Fibroblast of lung (primary cell): ENCODE measurements around the gene SLC30A2. TPM values are rescaled to one million over a fixed set of nuclear protein-coding genes. Genes with fewer than 3 reads are reported as not detected.

Experiments
- DNase-seq, 2 donors: peaks; one replicate each; pipeline versions ENCODE4 v3.0.0 to v3.0.0-alpha.2; 2010; ENCODE audit warnings: low read depth in 2 of 2
- H2AFZ ChIP-seq: 2 replicates; pipeline ENCODE4 v1.5.1; 2012; ENCODE audit warnings: low read length, control low read depth, inconsistent platforms
- H3K27ac ChIP-seq: 2 replicates; pipeline ENCODE4 v1.5.1; 2011; ENCODE audit warnings: low read length, control low read depth; ENCODE audit not compliant: insufficient read depth
- H3K27me3 ChIP-seq: 2 replicates; pipeline ENCODE4 v1.5.1; 2011; ENCODE audit warnings: mild to moderate bottlenecking, low read length; ENCODE audit not compliant: control insufficient read depth, insufficient read depth
- H3K36me3 ChIP-seq: 2 replicates; pipeline ENCODE4 v1.5.1; 2011; ENCODE audit warnings: low read length; ENCODE audit not compliant: control insufficient read depth, insufficient read depth
- H3K4me1 ChIP-seq: 2 replicates; pipeline ENCODE4 v1.5.1; 2011; ENCODE audit warnings: low read length; ENCODE audit not compliant: control insufficient read depth, insufficient read depth; ENCODE audit errors: extremely low read depth
- H3K4me2 ChIP-seq: 2 replicates; pipeline ENCODE4 v1.5.1; 2011; ENCODE audit warnings: low read length, control low read depth; ENCODE audit not compliant: insufficient read depth; ENCODE audit errors: extremely low read depth
- H3K4me3 ChIP-seq, 4 experiments: fragments of 200-600 bp in 1 of 4; sonication (generic) in 1 of 4; replicated peaks in 1 of 4; 2 replicates each; pipeline ENCODE4 v1.5.1; 2011 to 2016; ENCODE audit warnings: low read length in 4 of 4, low read depth in 3 of 4, mild to moderate bottlenecking in 3 of 4, control low read depth in 2 of 4, inconsistent platforms in 1 of 4, mixed read lengths in 1 of 4; ENCODE audit not compliant: insufficient read depth in 1 of 4; ENCODE audit errors: control extremely low read depth in 1 of 4
- H3K79me2 ChIP-seq: 2 replicates; pipeline ENCODE4 v1.5.1; 2012; ENCODE audit warnings: mild to moderate bottlenecking, low read length, inconsistent platforms; ENCODE audit not compliant: control insufficient read depth, insufficient read depth
- H3K9ac ChIP-seq: 2 replicates; pipeline ENCODE4 v1.5.1; 2011; ENCODE audit warnings: mild to moderate bottlenecking, low read length, control low read depth; ENCODE audit not compliant: insufficient read depth
- H3K9me3 ChIP-seq: 2 replicates; pipeline ENCODE4 v1.5.1; 2012; ENCODE audit warnings: low read depth, low read length; ENCODE audit not compliant: control insufficient read depth, insufficient read depth
- H4K20me1 ChIP-seq: 2 replicates; pipeline ENCODE4 v1.5.1; 2011; ENCODE audit warnings: low read length; ENCODE audit not compliant: control insufficient read depth, insufficient read depth; ENCODE audit errors: extremely low read depth
- CTCF ChIP-seq, 2 donors: IDR thresholded peaks in 1 of 2; conservative IDR thresholded peaks in 1 of 2; 1 replicate in 1 of 2; 2 replicates in 1 of 2; pipeline ENCODE4 v1.5.1; 2011 to 2012; ENCODE audit warnings: low read length in 2 of 2, control low read depth in 1 of 2, inconsistent platforms in 1 of 2, low read depth in 1 of 2, mild to moderate bottlenecking in 1 of 2
- EZH2 ChIP-seq: IDR thresholded peaks from 2 replicates; pipeline ENCODE4 v1.5.1; 2012; ENCODE audit warnings: low read length, control low read depth, mild to moderate bottlenecking; ENCODE audit errors: missing control alignments
- polyA plus RNA-seq, 2 donors: library from polyadenylated mRNA; depleted of rRNA in 1 of 2; stranded (reverse) in 1 of 2; unstranded in 1 of 2; fragments of >200 nt; gene quantifications; 2 replicates each; pipeline ENCODE4 v1.2.1, GENCODE V29; 2011 to 2012; ENCODE audit warnings: missing spikeins in 1 of 2
- total RNA-seq: library from RNA; depleted of rRNA; stranded (reverse); fragments of >200 nt; gene quantifications from 2 replicates; pipeline ENCODE4 v1.2.1, GENCODE V29; 2014

Gene SLC30A2
- total and polyA plus RNA-seq, 2 donors (not counting 1 experiment from before 2014, with no cell fraction given): not detected

GRCh38 chr1:25996966-25997827 is 48.7 kb downstream of the SLC30A2 start:
- H3K79me2 ChIP-seq: no peaks in the 10 kb centered on the region
- H3K9me3 ChIP-seq: no peaks in the 10 kb centered on the region
- peak overlapping the region; percentile 60 for H3K4me2 ChIP-seq
- peak overlapping the region; percentile 47 for H3K9ac ChIP-seq
- H3K27me3 ChIP-seq: no peaks in the 10 kb centered on the region
- H3K27ac ChIP-seq: peak overlapping the region; percentile 70
- peak overlapping the region; percentile 72 for H2AFZ ChIP-seq
- no peaks in the 10 kb centered on the region for H3K36me3 ChIP-seq
- H3K4me3 ChIP-seq: peak overlapping the region; percentile 68 to 75 (median 70)
- peaks cover 5% of the 10 kb centered on the region for H3K4me1 ChIP-seq
- no peak for TF ChIP-seq CTCF (conservative IDR thresholded peaks at IDR 0.05 in 1 of 2, IDR thresholded peaks at IDR 0.05 in 1 of 2; ENCODE audit: low read depth in 1 of 2, low read length in 2 of 2)
- no peak for TF ChIP-seq EZH2
- DNase-seq: peak; percentile 38 to 66
- H4K20me1 ChIP-seq: no peaks in the 10 kb centered on the region

GRCh38 chr1:25994402-25995150 is 51.3 kb downstream of the SLC30A2 start:
- Histone ChIP-seq H3K4me1 (peaks cover 5% of the 10 kb centered on the region), H3K36me3 (no peaks in the 10 kb centered on the region), H3K79me2 (no peaks in the 10 kb centered on the region), H3K27ac (no peak overlapping the region), H3K4me3 (no peak overlapping the region), H2AFZ (no peak overlapping the region), H3K9ac (no peak overlapping the region), H3K9me3 (no peaks in the 10 kb centered on the region), H3K4me2 (no peak overlapping the region), H4K20me1 (no peaks in the 10 kb centered on the region), H3K27me3 (no peaks in the 10 kb centered on the region)
- TF ChIP-seq CTCF (conservative IDR thresholded peaks at IDR 0.05 in 1 of 2, IDR thresholded peaks at IDR 0.05 in 1 of 2; ENCODE audit: low read depth in 1 of 2, low read length in 2 of 2): no peak
- TF ChIP-seq EZH2: no peak
- no peak for DNase-seq

- TF ChIP-seq CTCF (conservative IDR thresholded peaks at IDR 0.05 in 1 of 2, IDR thresholded peaks at IDR 0.05 in 1 of 2; ENCODE audit: low read depth in 1 of 2, low read length in 2 of 2) (no peak), EZH2 (no peak)
- Histone ChIP-seq H3K27ac (no peak overlapping the region), H3K4me3 (no peak overlapping the region), H3K9me3 (no peaks in the 10 kb centered on the region), H4K20me1 (no peaks in the 10 kb centered on the region), H3K9ac (no peak overlapping the region), H3K4me1 (peaks cover 4% of the 10 kb centered on the region), H3K27me3 (no peaks in the 10 kb centered on the region), H3K36me3 (no peaks in the 10 kb centered on the region), H3K79me2 (no peaks in the 10 kb centered on the region), H3K4me2 (no peak overlapping the region), H2AFZ (no peak overlapping the region)
- no peak for DNase-seq
Measured at GRCh38 chr1:25993197-25993951, 52.5 kb downstream of the SLC30A2 start.
